Vagina (tissue), 2 donors: ENCODE data around the gene TSN.

Experiments used
- CTCF ChIP-seq, 3 experiments: fragments of 450-650 bp in 2 of 3; fragments of 200-600 bp in 1 of 3; sonication (generic) in 1 of 3; IDR thresholded peaks; one replicate each; pipeline ENCODE4 v1.5.1; 2017 to 2019; ENCODE audit warnings: antibody characterized with exemption in 3 of 3, mild to moderate bottlenecking in 2 of 3, moderate library complexity in 2 of 3
- POLR2AphosphoS5 ChIP-seq, 2 donors: sonication (generic); formaldehyde crosslinking; IDR thresholded peaks; one replicate each; pipeline ENCODE4 v1.9.0; 2017; ENCODE audit warnings: antibody characterized with exemption in 2 of 2, mild to moderate bottlenecking in 2 of 2, low read depth in 1 of 2; ENCODE audit not compliant: insufficient read depth in 1 of 2

GRCh38 chr2:121815216-121815615, 59.8 kb downstream of the TSN start:
- TF ChIP-seq CTCF (IDR thresholded peaks at IDR 0.05), result no peak
- no peak for TF ChIP-seq POLR2AphosphoS5 (IDR thresholded peaks at IDR 0.05; ENCODE audit: insufficient read depth in 1 of 2, low read depth in 1 of 2)
